Islet of Langerhans (tissue), 1 donor: ENCODE results near the gene HDAC11.

ENCODE experiments used
- FAIRE-seq: peaks from one replicate; lab custom pipeline; 2011; peaks lifted over from hg19 to GRCh38; lab: Jason Lieb, UNC

Gene HDAC11

DNA sequence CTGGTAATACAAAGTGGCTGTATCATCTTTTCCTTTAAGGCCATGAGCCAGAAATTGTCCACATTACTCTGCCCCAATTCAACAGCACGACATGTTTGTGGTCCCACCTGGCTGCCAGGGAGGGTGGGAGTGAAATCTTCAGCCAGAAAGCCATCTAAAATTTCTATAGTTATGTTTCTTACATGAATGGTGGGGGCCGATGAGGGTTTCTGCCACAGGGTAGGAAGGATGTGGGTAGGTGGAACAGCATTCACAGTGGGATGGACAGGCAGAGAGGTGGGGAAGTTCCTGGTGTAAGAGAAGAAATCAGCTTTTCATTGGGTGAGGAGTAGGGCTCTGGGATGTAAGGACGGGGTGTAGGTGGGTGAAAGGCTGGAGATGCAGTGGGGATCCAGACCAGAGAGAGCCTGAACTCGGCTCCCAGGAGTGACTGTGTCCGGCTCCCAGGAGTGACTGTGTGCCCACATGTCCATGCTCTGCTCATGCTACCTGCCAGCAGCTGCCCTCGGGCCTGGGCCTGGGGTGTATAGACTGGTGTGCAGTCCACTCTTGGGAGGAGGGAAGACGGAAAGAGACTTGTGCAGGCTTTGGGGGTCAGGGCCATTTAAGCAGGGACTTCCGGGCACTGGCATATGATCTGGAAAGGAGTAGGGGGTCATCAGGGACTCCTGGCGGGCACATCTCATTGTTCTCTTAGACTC is 65.0 kb downstream of the HDAC11 start:
- no peak for FAIRE-seq

DNA sequence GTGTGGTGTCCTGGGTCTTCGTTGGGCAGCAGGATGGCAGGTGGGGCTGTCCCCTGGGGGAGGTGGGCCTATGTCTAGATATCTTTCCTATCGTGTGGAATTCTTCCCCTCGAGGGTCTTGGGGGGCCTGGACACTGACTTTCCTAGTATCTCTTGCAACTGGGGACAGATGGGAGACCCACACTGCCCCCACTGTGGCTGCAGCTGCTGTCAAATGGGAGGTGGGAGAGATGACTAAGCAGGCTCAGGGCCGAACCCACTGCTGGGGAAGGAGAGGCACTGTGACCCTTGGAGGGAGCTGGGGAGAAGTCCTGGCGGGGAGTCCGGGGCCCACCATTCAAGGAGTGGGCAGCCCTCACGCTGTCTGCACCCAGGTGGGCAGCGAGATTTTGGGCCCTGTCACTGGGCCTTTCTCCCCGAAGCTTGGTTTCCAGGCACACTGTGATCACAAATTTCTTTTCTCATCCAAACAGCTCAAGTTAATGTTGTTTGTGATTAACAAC is 65.9 kb downstream of the HDAC11 start:
- no peak for FAIRE-seq

DNA sequence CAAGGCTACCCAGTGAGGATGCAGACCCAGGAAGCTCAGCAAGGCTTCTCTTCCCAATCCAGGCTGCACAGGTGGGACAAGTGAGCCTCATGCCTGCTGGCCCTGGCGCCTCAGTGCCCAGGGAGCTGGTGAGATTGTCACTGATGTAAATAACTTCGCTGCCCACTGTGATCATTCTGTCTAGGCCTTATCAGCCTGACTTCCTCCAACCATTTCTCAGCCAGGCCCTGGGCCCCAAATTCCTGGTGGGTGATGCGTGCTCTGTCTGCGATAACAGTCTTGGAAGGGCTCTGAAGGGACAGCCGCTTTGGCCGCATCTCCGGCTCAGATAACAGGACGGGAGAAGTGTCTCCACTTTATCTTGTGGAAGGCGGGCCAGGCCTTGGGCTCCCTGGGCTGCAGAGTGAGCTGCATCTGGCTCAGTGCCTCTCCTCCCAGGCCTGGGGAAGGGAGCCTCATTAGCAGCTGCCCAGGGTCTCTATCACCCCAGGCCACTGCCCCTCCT is 66.6 kb downstream of the HDAC11 start:
- no peak for FAIRE-seq

DNA sequence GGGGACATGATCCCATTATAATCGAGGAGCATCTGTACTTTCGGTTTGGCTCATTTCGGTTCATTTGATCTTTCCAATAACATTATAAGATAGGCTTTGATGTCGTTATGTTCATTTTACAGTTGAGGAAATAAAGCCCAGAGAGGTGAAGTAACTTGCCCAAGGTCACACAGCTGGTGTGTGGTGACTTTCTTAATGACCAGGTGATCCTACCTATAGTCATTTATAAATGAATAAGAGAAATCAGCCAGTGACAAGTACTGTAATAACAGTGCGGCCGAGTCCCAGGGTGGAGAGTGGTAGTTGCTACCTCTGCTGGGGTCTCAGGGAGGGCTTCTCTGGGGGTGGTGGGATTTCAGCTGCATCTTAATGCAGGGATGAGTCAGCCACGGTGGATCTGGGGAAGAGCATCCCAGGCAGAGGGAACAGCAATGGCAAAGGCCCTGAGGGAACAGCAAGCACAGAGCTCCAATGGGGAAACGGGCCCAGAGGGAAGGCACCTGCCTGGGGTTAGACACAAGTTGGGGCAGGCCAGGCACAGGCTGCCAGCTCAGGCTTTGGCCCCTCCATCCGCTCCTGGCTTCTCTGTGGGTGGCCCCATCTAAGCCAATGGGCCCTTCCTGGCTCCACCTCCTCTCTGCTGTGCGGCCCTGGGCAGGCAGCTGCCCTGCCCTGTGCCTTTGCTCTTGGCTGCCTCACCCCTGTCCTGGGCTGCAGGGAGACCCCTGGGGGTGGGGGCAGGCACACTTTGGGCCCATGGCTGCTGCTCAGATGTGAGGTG is 67.7 kb downstream of the HDAC11 start:
- no peak for FAIRE-seq

DNA sequence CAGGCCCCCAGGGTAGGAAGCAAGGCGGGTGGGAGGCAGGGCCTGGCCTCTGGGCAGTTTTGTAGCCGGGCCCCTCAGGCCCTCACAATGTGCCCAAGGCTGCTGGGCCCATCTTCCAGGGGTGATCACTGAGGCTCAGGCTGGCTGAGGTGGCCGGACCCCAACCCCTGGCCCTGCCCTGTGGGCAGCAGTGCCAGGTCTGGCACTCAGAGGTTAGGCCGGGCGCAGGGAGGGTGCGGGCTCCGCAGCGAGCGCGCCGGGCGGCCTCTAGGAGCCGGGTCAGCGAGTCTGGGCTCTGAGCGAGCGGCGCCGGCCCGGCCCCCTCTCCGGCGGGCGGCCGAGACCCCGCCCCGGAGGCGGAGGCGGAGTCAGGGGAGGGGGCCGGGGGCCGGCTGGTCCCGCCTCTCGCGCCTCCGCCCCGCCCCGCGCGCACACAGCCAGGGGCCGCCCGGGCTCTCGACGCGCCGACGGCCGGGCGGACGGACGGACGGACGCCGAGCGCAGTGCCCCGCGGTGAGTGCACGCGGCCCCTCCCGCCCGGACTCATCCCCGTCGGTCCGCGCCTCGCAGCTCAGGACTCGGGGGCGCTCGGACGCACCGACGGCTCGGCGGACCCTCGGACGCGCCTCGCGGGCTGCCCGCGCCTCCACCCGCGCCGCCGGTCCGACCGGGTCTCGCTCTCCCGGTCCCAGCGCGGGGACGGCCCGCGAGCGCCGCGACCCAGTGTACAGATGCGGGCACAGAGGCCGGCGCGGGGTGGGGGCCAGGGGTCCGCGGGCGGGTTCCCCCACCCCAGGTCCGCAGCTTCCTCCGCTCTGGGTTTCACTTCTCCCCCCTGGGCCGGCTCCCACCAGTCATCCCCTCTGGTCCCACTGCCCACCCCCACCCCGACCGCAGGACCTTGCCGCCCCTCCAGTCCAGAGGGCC is 68.9 kb downstream of the HDAC11 start, which contains the start of gene FBLN2:
Gene FBLN2, plus strand, starts transcription at position 430 of the 927 bp plus-strand sequence. CDS start 21,231 bp downstream, outside the sequence.
- FAIRE-seq = no peak

DNA sequence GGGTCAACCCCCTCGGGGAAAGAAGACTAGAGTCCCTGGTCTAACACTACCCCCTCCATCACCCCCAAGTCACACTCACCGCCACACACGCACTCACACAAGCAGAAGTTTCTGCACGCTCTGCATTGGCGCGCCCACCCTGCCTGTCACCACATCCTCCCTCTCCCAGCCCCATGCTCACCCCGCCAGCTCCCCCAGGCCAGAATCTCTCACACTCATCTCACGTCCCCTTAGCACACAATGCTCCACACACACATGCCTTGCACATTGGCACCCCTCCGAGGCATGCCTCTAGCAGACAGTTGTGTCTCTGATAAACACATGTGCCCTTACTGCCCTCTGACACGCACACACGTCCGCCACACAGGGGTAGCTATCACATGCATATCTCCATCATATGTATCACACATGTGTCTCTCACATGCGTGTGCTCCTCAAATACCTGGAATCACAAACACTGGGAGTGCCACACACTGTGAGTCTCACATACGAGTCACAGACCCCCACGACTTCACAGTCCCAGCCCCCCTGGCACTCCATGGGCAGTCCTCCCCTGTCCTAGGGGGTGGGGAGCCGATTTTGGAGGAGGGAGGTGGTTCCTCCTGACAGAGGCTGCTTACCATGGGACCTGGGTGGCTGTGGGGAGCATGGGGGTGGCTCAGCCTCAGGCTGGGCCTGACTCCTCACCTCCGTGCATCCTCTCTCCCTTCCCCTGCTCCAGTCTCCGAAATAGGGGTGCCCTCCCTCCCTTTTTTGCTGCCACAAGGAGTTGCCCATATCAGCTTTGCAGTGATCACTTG is 69.7 kb downstream of the HDAC11 start:
- FAIRE-seq = no peak

DNA sequence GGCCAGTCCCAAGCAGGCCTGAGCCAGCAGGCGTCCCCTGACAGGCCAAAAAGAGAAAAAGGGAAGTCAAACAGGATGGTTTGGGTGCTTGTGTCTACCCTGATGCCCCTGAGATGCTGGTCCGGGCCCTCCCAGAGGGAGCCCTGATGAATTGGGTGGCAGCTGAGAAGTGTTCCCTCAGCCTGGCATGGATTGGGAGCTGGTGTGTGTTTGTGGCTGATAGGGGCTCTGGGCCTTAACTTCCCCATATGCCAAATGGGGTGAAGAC is 70.3 kb downstream of the HDAC11 start:
- no peak for FAIRE-seq

DNA sequence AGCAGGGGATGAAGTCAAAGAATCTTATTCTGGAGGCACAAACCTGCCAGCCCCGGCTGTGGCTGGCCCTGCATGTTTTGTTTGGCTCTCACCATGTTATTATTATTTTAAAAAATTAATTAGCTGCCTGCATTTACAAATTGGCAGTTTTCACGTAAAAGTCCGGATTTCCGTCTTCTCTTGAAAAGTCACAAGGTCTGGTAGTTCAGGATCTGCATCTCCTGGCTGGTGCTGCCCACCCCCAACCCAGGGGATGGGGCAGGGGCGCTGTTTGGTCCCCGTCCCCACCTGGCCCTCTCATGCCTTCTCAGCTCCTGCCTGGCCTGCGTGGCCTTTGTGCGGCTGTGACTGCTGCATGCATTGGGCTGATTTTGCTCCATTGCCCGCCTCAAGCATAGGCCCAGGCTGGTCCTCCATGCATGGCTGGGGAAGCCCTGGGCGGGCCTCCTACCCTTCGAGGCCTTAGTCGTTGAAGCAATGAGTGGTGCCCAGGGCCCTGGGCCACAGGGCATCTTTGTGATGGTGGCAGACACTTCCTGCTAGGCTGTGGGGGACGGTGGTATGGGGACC is 70.8 kb downstream of the HDAC11 start:
- no peak for FAIRE-seq

DNA sequence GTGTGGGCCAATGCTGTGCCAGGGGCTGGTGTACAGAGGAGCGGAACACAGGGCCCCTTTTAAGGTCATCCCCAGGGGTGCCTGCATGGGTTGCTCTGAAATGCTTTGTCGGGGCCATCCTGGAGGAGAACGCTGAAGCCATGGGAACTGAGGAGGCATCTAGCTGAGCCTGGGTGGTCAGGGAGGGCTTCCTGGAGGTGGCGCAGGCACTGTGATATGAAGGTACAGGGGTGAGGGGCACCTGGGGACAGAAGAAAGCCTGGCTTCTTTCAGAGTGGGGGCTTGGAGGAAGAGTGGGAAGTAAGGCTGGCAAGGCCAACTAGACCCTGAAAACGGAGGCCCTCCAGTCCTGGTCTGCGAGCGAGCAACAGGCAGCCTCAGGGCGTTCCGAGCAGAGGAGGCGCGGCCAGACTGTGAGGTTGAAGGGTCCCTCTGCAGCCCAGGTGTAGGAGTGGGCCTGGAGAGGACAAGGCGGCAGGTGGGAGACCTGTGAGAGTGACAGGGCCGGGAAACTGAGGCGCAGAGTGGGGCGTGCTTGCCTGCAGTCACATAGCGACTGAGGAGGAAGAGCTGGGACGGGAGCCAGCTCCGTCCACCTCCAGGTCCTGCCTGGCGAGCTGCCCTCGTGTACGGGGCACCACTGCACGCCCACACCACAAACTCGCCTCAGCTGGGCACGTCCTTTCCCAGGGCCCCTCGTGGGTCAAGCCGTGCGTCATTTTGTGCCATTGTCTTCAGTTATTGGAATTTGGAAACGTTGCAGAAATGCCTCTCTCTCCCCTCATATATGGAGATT is 72.9 kb downstream of the HDAC11 start:
- no peak for FAIRE-seq

DNA sequence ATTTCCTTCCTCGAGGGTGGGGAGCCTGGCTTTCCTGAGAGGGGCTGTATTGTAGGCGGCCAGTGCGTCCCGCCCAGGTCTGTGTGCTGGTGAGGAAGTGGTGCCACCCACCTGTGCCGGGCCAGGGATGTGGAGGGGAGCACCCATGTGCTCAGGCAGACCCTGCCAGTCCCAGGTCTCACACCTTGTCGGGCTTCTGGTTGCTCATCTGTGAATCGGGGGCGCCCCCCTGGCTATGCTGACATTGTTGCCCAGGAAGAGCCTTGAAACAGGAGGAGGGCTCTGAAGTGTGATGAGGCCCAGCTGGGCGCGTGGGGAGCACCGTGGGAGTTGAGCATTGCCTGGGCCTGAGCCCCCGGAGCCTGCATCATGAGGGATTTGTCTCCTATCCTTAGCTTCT is 73.6 kb downstream of the HDAC11 start:
- no peak for FAIRE-seq

DNA sequence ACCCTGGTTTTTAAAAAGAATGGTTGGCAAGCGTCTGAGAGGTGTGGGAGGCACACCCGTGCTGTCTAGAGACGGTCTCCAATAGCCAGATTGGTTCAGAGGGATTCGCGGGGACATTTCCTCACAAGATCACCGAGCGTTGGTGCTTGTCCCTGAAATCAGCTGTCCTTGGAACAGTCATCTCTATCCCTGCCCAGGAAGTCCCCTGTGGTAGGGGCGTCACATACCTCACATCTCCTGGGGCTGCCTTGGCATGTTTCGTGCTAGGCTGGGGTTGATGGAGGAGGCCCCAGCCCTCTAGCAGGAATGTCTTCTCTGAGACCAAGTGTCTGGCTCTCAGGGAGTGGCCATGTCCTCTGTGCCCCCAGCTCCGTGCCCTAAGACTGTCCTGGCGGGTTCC is 75.6 kb downstream of the HDAC11 start:
- no peak for FAIRE-seq
